Measurements from ENCODE around the gene CCDC102B. TPM values are rescaled to one million over a fixed set of nuclear protein-coding genes. Genes with fewer than 3 reads are reported as not detected.

Gene CCDC102B
- total and polyA plus RNA-seq, 2 experiments from 2014 or later: 1.3 to 2.1 TPM

GRCh38 chr18:68979737-68980136 is 181.9 kb downstream of the CCDC102B start:
- Histone ChIP-seq H3K79me2 (replicated peaks; ENCODE audit: insufficient read depth) (no peaks in the 10 kb centered on the region), H2AFZ (no peak overlapping the region), H3K4me1 (ENCODE audit: insufficient read depth) (no peaks in the 10 kb centered on the region), H4K20me1 (replicated peaks; ENCODE audit: insufficient read depth) (no peaks in the 10 kb centered on the region), H3K27ac (ENCODE audit: low read depth) (no peak overlapping the region), H3K27me3 (ENCODE audit: insufficient read depth) (no peaks in the 10 kb centered on the region), H3K4me3 (no peak overlapping the region), H3K4me2 (no peak overlapping the region), H3K36me3 (ENCODE audit: insufficient read depth) (no peaks in the 10 kb centered on the region), H3K9me2 (ENCODE audit: insufficient read depth) (no peaks in the 10 kb centered on the region), H3F3A (replicated peaks; ENCODE audit: low read depth) (no peaks in the 10 kb centered on the region)
- Mint-ChIP-seq H3K4me3 (no peak overlapping the region), H3K36me3 (ENCODE audit: low read depth) (no peaks in the 10 kb centered on the region), H3K9me3 (no peaks in the 10 kb centered on the region), H3K27ac (no peak overlapping the region), H3K27me3 (ENCODE audit: insufficient read depth, low read depth, poor library complexity) (no peaks in the 10 kb centered on the region), H3K4me1 (no peaks in the 10 kb centered on the region)
- no peak for ATAC-seq
- TF ChIP-seq CTCF (conservative IDR thresholded peaks at IDR 0.05; ENCODE audit: low read depth in 2 of 2): no peak
- TF ChIP-seq ZNF331 (CRISPR knock-in tag; IDR thresholded peaks at IDR 0.05; ENCODE audit: low read depth): no peak
- TF ChIP-seq NANOG (IDR thresholded peaks at IDR 0.05; ENCODE audit: borderline replicate concordance): no peak
- TF ChIP-seq EZH2phosphoT487 (IDR thresholded peaks at IDR 0.05; ENCODE audit: unreplicated experiment): no peak
- TF ChIP-seq POLR2AphosphoS5 (IDR thresholded peaks at IDR 0.05; ENCODE audit: low read depth): no peak
- TF ChIP-seq ETS1 (IDR thresholded peaks at IDR 0.05): no peak
- no peak for TF ChIP-seq ZNF462 (CRISPR knock-in tag; IDR thresholded peaks at IDR 0.05)
- TF ChIP-seq REST (IDR thresholded peaks at IDR 0.05; ENCODE audit: unreplicated experiment): no peak
- TF ChIP-seq CREB1 (CRISPR knock-in tag; IDR thresholded peaks at IDR 0.05; ENCODE audit: low read depth): no peak
- no peak for TF ChIP-seq JUNB (IDR thresholded peaks at IDR 0.05; ENCODE audit: unreplicated experiment)
- TF ChIP-seq ZNF114 (CRISPR knock-in tag; IDR thresholded peaks at IDR 0.05): no peak
- no peak for TF ChIP-seq EZH2 (IDR thresholded peaks at IDR 0.05; ENCODE audit: low read depth, unreplicated experiment)
- no peak for TF ChIP-seq STAT1 (IDR thresholded peaks at IDR 0.05; ENCODE audit: unreplicated experiment)
- DNase-seq (ENCODE audit: low spot score): no peak
